ENCODE measurements around the gene SMC1B. TPM values are rescaled to one million over a fixed set of nuclear protein-coding genes. Genes with fewer than 3 reads are reported as not detected.

The SMC1B gene
- polyA plus RNA-seq, 3 donors: not detected

- Histone ChIP-seq H3K4me1 (ENCODE audit: control insufficient read depth in 1 of 2, insufficient read depth in 2 of 2, low read length in 2 of 2) (peaks cover 16 to 17% of the 10 kb centered on the region in 2 donors), H3K79me2 (ENCODE audit: insufficient read depth, low read length) (no peaks in the 10 kb centered on the region), H3K36me3 (replicated peaks in 1 of 2; ENCODE audit: control insufficient read depth in 1 of 2, insufficient read depth in 2 of 2, low read length in 2 of 2) (no peaks in the 10 kb centered on the region), H2AFZ (ENCODE audit: insufficient read depth, low read depth, low read length, poor library complexity, severe bottlenecking) (peak overlapping the region; percentile 94), H3K9me3 (replicated peaks in 1 of 2; ENCODE audit: control insufficient read depth in 1 of 2, insufficient read depth in 1 of 2, low read length in 2 of 2) (no peaks in the 10 kb centered on the region), H3K4me3 (replicated peaks in 1 of 3; ENCODE audit: low read depth in 2 of 3, low read length in 3 of 3) (peak overlapping the region; percentile 15 to 75 (median 67)), H3K27me3 (ENCODE audit: control insufficient read depth in 2 of 2, insufficient read depth in 2 of 2, low read length in 2 of 2) (no peaks in the 10 kb centered on the region), H3K27ac (ENCODE audit: low read depth in 1 of 2, low read length in 2 of 2) (no peak overlapping the region), H3K4me2 (replicated peaks; ENCODE audit: extremely low read depth, low read length, poor library complexity, severe bottlenecking) (peak overlapping the region; percentile 93), H4K20me1 (ENCODE audit: insufficient read depth, low read length) (no peaks in the 10 kb centered on the region), H3K9ac (ENCODE audit: insufficient read depth, low read length, poor library complexity, severe bottlenecking) (peak overlapping the region; percentile 43)
- Mint-ChIP-seq H3K4me3 (peak overlapping the region; percentile 49 to 51), H3K27me3 (ENCODE audit: low read depth in 3 of 3) (peaks cover 0 to 10% (median 0%) of the 10 kb centered on the region in 3 donors), H3K9me3 (peaks cover 0 to 2% (median 0%) of the 10 kb centered on the region in 7 donors), H3K27ac (peak overlapping the region in 1 of 7 donors; percentile 53), H3K4me1 (peaks cover 13% of the 10 kb centered on the region), H3K36me3 (peaks cover 4 to 6% of the 10 kb centered on the region in 2 donors)
- no peak for DNase-seq
- intact Hi-C loops (cut with micrococcal nuclease): loop anchor here in 1 of 2 donors (10.0 kb wide), 1 partner anchor 78 kb away; no protein-coding TSS in a partner anchor
- 82% methylated on average over 26 of the region's 27 CpGs for WGBS (ENCODE audit: insufficient coverage)
- TF ChIP-seq, protein P1, sequence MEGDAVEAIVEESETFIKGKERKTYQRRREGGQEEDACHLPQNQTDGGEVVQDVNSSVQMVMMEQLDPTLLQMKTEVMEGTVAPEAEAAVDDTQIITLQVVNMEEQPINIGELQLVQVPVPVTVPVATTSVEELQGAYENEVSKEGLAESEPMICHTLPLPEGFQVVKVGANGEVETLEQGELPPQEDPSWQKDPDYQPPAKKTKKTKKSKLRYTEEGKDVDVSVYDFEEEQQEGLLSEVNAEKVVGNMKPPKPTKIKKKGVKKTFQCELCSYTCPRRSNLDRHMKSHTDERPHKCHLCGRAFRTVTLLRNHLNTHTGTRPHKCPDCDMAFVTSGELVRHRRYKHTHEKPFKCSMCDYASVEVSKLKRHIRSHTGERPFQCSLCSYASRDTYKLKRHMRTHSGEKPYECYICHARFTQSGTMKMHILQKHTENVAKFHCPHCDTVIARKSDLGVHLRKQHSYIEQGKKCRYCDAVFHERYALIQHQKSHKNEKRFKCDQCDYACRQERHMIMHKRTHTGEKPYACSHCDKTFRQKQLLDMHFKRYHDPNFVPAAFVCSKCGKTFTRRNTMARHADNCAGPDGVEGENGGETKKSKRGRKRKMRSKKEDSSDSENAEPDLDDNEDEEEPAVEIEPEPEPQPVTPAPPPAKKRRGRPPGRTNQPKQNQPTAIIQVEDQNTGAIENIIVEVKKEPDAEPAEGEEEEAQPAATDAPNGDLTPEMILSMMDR (IDR thresholded peaks at IDR 0.05): no peak
Measured at GRCh38 chr22:45413013-45413367, 409 bp downstream of the SMC1B start.

GRCh38 chr22:45407793-45408192 lies 5.6 kb downstream of the SMC1B start:
- WGBS (ENCODE audit: insufficient coverage): no CpG with 5 or more reads among the region's 5 CpGs
- H3K27ac Mint-ChIP-seq: no peak overlapping the region

More at GRCh38 chr22:45407793-45408192, 5.6 kb downstream of the SMC1B start:
- Mint-ChIP-seq H3K4me1 (peaks cover 15% of the 10 kb centered on the region), H3K36me3 (peaks cover 0 to 4% of the 10 kb centered on the region in 2 donors), H3K27me3 (ENCODE audit: low read depth in 3 of 3) (peaks cover 0 to 4% (median 1%) of the 10 kb centered on the region in 3 donors), H3K4me3 (no peak overlapping the region), H3K9me3 (peaks cover 0 to 8% (median 2%) of the 10 kb centered on the region in 7 donors)
- intact Hi-C loops (cut with micrococcal nuclease): no loop called here
- H3K9me3 ChIP-seq (replicated peaks in 1 of 2; ENCODE audit: control insufficient read depth in 1 of 2, insufficient read depth in 1 of 2, low read length in 2 of 2): no peaks in the 10 kb centered on the region
- H3K27ac ChIP-seq (ENCODE audit: low read depth in 1 of 2, low read length in 2 of 2): no peak overlapping the region
- H3K4me2 ChIP-seq (replicated peaks; ENCODE audit: extremely low read depth, low read length, poor library complexity, severe bottlenecking): no peak overlapping the region
- TF ChIP-seq, protein P1 (IDR thresholded peaks at IDR 0.05): no peak
- no peak overlapping the region for H2AFZ ChIP-seq (ENCODE audit: insufficient read depth, low read depth, low read length, poor library complexity, severe bottlenecking)
- no peaks in the 10 kb centered on the region for H4K20me1 ChIP-seq (ENCODE audit: insufficient read depth, low read length)
- H3K36me3 ChIP-seq (replicated peaks in 1 of 2; ENCODE audit: control insufficient read depth in 1 of 2, insufficient read depth in 2 of 2, low read length in 2 of 2): no peaks in the 10 kb centered on the region
- DNase-seq: no peak
- H3K9ac ChIP-seq (ENCODE audit: insufficient read depth, low read length, poor library complexity, severe bottlenecking): no peak overlapping the region
- no peaks in the 10 kb centered on the region for H3K79me2 ChIP-seq (ENCODE audit: insufficient read depth, low read length)
- H3K27me3 ChIP-seq (ENCODE audit: control insufficient read depth in 2 of 2, insufficient read depth in 2 of 2, low read length in 2 of 2): peaks cover 0 to 3% of the 10 kb centered on the region in 2 donors
- no peak overlapping the region for H3K4me3 ChIP-seq (replicated peaks in 1 of 3; ENCODE audit: low read depth in 2 of 3, low read length in 3 of 3)
- H3K4me1 ChIP-seq (ENCODE audit: control insufficient read depth in 1 of 2, insufficient read depth in 2 of 2, low read length in 2 of 2): peaks cover 11 to 17% of the 10 kb centered on the region in 2 donors

All from CD14-positive monocyte (primary cell).